GM21825 (cell line): ENCODE data around the gene SKI.
A peak's percentile ranks its signal among the peaks of the same experiment; 100 is the strongest.
"Not testable (repeated sequence)": the region's sequence is repeated elsewhere in the genome, so short reads cannot be mapped to it uniquely, and the experiment has no call there.

Source experiments
- ATAC-seq: cut with Tn5 transposase; IDR thresholded peaks from one replicate; pipeline ENCODE4 v1.9.1; 2021; ENCODE audit warnings: mild to moderate bottlenecking, moderate library complexity; ENCODE audit not compliant: unreplicated experiment

SKI gene

DNA sequence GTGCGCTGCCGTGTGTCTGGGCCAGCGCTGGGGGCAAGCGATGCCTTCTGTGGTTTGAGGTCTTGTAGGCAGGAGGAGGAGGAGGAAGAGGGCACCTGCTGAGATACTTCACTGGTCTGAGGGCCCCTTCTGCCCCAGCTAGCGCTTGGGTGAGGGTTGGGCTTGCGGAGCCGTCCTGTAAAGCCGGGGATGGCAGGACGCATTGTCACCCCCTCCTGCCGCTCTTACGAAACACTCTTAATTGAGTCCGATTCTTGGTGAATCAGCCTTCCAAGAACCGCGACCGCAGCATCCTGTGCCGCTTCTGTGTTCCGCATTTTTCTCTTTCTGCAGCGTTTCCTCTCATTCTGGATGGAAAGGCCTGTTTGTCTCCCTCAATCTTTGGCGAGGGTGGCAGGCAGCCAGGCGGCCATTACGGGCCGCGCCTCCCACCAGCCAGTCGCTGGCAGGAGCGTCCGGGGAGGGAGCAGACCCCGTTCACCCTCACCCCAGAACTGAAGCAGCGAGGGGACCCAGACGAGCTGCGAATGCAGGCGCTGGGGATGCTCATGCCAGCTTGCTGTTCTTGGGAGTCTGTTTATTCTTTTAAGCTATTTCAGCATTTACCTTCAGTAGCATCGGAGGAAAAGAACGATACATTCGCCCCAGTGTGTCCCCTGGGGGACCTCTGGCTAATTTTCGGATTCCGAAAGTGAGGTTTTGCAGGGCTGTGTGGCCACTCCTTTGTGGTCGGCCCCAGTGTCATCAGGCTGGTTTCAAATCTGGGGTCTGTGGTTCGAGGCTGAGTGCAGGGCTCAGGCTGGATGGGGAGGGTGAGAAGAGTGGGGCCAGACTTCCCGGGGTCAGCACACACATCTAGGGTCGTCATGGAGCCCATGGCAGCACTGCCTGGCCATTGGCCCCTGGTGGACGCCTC is 62.7 kb downstream of the SKI start:
- ATAC-seq, result peak; percentile 54

- ATAC-seq, result no peak
Measured at GRCh38 chr1:2291577-2291976, 63.5 kb downstream of the SKI start.

DNA sequence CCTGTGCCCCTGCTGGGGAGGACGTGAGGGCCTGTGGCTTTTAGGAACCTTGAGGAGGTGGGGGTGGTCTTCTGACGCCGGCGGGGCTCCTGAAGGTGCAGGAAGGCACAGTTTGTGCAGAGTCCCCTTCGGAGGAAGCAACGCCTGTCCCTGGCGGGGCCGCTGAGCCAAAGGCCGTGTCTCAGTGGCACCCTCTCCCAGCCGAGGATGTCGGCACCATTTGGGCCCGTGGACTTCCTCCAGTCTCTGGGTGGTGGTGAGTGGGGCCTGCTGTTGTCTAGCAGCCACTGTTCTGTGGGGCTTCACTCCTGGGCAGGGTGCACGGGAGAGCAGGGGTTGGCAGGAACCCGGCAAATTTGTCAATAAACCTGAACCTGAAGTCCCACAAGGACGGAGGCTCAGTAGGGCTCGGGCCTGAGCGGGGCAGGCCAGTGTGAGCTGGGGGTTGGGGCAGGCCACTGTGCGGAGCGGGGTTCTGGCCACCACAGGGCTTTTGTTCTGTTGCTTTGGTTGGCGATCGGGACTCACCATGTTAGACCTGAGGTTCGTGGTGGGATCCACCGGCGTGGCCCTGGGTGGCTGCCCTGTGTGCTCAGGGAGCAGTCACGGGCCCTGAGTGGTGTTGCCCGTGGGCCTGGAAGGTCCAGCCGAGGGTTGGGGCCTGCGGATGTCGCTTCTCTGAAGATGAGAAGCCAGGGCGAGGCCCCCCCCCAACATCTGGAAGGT is 64.8 kb downstream of the SKI start:
- no peak for ATAC-seq

GRCh38 chr1:2294033-2294724 is 66.1 kb downstream of the SKI start:
- ATAC-seq, result no peak

- no peak for ATAC-seq
Measured at GRCh38 chr1:2294725-2295078, 66.6 kb downstream of the SKI start.

GRCh38 chr1:2295526-2295925 is 67.4 kb downstream of the SKI start:
- no peak for ATAC-seq

- ATAC-seq, result not testable (repeated sequence)
Measured at GRCh38 chr1:2296211-2296610, 68.1 kb downstream of the SKI start.

- ATAC-seq, result no peak
Measured at GRCh38 chr1:2296614-2297013, 68.5 kb downstream of the SKI start.

DNA sequence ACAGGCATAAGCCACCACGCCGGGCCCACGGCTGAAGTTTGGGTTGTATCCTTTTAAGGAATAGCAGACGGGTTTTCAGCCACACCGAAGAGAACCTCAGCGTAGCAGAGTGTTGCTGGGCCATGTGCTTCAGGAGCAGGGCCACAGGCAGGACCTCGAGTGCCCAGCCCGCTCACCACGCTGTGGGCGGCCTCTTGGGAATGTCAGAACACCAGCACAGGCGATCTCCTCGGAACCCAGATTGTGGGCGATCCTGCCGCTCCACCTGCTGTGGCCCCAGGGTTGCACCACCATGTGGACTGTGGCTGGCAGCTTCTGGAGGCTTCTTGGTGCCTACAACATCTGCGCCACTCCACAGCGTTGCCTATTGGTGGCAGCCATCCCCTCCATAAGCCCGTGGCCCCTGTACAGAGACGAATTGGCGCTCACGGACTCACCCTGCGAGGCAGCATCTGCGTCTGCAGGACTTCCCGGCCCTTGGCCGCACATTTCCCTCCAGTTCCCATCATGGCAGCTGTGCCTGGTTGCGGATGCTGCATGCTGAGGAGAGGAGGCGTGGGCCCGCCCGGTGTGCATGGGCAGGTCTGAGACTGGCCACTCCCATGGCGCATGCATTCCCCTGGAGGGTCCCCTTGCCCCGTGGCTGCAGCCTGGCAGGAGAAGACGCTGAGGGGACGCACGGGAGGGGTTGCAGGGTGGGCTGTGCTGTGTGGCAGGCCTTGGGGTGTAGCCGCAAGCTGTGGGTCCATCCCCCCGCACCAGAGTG is 69.3 kb downstream of the SKI start:
- ATAC-seq, result no peak

DNA sequence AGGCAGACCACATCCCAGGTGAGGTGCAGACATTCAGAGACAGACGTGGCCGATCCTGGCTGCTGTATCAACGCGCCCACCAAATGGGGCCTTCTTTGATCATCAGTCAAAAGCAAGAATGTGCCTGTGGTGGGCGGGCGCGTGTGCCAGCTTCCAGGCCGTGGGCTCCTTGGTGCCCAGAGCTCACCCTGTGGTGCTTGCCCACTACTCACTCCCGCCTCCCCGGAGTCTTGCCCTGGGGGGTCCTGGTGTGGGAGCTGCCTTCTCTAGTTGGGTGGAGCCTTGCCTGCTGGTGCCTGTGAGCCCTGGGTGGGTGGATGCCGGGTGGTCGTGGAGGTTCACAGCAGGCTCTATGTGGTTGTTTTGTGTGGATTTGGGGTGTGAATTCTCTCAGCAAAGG is 70.6 kb downstream of the SKI start:
- ATAC-seq, result no peak

DNA sequence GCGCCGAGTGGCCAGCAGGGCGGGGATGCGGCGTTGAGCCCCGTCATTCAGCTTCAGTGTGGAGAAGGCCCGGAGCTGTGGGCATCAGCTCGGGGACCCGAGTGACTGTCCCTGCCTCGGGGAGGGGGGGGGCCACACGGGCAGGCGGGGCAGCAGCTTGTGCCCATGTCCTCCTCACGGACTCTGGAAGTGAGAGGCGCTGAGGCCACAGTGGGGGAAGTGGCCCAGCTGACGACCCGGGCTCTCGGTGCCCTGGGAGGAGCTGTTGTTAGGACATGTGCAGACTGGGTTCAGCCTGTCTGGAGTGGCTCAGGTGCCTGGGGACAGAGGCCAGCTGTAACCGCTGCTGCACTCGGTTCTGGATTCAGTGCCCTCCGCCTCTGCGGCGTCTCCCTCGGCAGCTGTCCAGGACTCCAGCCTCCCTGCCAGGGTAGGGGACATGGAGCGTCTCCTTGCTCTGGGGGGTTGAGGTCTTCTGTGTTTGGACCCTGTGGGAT is 71.1 kb downstream of the SKI start:
- ATAC-seq, result no peak

DNA sequence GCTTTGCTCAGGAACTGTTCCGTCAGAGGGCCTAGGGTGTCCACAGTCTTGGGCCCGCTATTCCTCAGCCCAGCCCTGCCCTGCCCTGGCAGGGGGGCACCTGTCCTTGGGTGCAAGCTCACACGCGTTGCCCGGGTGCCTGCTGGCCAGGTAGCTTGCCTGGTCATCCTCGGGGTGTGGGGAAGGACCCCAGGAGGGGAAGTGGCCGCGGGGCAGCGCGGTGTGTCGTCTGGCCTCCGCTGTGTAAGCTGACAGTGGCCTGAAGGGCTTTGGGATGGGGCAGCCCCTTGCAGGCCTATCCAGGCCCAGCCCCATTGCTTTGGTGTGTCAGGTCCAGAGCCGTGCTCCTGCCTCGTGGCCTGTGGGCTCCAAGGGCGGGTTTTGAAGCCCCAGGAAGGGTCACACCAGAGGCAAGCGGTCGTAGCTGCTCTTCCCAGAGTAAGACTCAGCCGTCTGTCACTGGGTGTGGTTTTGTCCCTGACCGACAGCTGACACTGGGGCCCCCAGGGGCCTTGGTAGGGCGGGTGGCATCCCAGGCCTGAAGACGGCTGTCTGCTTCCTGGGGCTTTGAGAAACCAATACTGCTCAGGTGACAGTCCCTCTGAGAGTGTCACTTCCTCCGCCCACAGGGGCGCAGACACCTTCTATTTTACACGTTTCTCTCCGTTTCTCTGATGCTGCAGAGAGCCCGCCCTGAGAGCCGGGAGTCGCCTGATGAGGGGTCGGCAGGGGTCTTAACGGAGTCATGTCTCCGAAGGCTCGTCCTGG is 72.1 kb downstream of the SKI start:
- peak; percentile 63 for ATAC-seq

DNA sequence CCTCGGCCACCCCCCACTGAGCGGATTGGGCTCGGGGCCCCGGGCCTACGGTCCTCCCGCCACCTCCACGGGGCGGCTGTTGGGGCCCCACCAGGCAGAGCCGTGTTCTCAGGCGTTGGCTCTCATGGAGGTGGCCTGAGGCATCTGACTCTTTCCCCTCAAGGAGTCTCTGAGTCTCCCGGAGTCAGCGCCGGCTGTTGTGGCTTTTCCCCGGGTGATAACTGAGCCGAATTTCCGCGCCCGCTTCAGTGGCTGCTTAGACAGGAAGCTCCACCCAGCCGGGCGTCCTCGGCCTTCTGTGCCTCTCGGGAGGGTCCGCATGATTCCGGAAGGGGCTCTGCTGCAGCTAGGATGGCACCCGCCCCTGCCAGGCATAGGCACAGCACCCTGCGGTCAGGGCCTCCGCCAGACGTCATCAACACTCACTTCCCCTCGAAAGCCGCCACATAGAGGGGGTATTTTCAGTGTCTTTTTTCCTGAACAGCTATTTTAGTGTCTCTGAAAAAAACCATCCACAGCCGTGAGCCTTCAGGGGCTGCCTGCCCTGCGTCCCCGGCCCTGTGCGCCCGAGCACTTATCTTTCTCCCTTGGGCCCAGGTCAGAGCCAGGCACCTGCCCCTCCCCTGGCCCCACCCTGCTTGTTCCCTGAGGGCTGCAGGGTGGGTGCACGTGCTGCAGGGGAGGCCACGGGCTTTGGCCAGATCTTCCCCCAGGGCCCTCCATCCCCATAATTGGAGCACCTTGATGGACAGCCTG is 72.9 kb downstream of the SKI start:
- peak; percentile 47 for ATAC-seq

DNA sequence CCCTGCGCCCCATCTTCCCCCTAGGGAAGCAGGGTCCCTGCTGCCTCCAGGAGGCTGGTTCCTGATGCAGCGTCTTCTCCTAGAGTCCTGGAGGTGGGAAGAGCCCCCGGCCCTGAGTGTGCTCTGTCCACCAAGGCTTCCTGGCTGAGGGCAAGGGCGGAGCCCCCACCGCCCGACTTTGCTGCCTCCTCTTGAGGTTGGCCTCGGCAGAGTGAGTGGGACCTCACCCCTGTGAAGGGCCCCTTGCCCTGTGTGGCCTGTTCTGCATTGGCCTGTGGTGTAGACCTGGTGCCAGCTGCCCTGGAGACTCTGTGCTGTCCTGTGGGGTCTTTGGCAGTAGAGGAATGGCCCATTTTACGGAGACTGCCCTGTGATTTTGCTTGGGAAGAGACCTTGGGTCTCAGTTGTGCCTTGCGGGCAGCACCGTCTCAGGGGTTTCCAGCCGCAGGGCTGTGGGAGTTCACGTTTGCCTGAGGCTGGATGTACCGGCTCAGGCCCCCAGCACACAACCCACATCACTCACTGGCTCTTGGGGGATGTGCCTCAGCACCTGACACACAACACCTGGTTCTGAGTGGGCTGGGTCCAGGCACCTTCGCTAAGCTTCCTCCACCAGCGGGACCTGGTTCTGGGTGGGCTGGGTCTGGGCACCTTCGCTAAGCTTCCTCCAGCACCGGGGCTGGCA is 73.6 kb downstream of the SKI start:
- ATAC-seq, result no peak

- ATAC-seq, result no peak
Measured at GRCh38 chr1:2302292-2302925, 74.3 kb downstream of the SKI start.

DNA sequence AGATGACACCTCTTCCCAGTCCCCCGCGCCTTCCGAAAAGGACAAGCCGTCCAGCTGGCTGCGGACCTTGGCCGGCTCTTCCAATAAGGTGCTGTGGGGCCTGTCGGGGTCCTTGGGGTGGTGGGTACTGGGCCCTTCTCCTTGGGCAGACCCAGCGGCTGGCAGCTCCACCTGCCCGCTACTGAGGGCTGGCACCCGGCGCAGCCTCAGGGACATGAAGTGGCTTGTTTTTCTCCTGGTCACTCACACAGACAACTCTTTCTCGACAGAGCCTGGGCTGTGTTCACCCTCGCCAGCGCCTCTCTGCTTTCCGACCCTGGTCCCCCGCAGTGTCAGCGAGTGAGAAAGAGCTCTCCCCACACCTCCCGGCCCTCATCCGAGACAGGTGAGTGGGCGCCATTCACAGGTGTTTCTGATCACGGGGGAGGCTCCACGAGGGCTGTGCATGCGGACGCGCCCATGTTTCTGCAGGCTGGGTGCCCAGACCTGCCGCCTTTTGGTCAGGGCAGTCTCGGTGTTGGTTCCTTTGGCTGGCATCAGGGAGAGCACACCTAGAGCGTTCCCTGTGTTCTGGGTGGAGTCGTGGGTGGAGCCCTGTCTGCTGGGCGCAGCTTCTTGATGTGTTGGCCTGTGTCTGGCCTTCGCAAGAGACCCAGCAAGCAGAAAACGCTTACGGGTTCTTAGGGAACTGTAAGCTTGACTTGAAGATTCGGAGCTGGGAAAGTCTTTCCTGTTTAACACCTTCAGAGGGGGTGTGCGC is 75.1 kb downstream of the SKI start:
- no peak for ATAC-seq

DNA sequence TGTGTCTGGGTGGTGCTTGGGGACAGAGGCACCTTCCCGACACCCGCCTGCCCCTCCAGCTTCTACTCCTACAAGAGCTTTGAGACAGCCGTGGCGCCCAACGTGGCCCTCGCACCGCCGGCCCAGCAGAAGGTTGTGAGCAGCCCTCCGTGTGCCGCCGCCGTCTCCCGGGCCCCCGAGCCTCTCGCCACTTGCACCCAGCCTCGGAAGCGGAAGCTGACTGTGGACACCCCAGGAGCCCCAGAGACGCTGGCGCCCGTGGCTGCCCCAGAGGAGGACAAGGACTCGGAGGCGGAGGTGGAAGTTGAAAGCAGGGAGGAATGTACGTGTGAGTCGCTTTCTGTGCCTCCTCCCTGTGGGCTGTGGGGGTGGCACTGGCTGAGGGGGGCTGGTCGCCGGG is 75.7 kb downstream of the SKI start:
- no peak for ATAC-seq

GRCh38 chr1:2304282-2304681 is 76.2 kb downstream of the SKI start:
- ATAC-seq, result no peak
